Transverse colon (tissue), 4 donors: Measurements from ENCODE around the gene ATG4A.

Experiments used
- CTCF ChIP-seq, 5 experiments: fragments of 200-600 bp in 3 of 5; fragments of 450-650 bp in 2 of 5; sonication (generic) in 3 of 5; IDR thresholded peaks; 1 replicate in 2 of 5; 2 replicates in 3 of 5; pipeline ENCODE4 v1.5.1; 2016 to 2017; ENCODE audit warnings: antibody characterized with exemption in 5 of 5, inconsistent platforms in 3 of 5, mild to moderate bottlenecking in 2 of 5, moderate library complexity in 1 of 5
- EP300 ChIP-seq: sonication (generic); formaldehyde crosslinking; IDR thresholded peaks from one replicate; pipeline ENCODE4 v1.6.1; 2017; ENCODE audit warnings: antibody characterized with exemption, low read depth
- POLR2AphosphoS5 ChIP-seq, 3 donors: sonication (generic); formaldehyde crosslinking; IDR thresholded peaks; one replicate each; pipeline ENCODE4 v1.6.1; 2016; ENCODE audit warnings: antibody characterized with exemption in 3 of 3

GRCh38 chrX:108171671-108172070 lies 80.1 kb downstream of the ATG4A start:
- TF ChIP-seq CTCF (IDR thresholded peaks at IDR 0.05) (no peak), POLR2AphosphoS5 (IDR thresholded peaks at IDR 0.05) (no peak), EP300 (no peak)
